CD4-positive, alpha-beta T cell (primary cell): ENCODE results near the gene ADGRG1. TPM values are rescaled to one million over a fixed set of nuclear protein-coding genes. Genes with fewer than 3 reads are reported as not detected.

Source experiments
- ATAC-seq: fragments of 200-7000 bp; cut with Tn5 transposase; one replicate; pipeline ENCODE4 v1.10.0; 2022; ENCODE audit warnings: mild to moderate bottlenecking; ENCODE audit not compliant: poor library complexity
- CTCF ChIA-PET: fragments of 350-600 bp; sonication (Branson Sonifier 250); formaldehyde crosslinking; loops from one replicate; lab custom pipeline; 2021; ENCODE audit warnings: antibody characterized with exemption, inconsistent platforms; lab: Charles Lee
- POLR2A ChIA-PET: fragments of 350-600 bp; sonication (Branson Sonifier 250); formaldehyde crosslinking; loops from one replicate; lab custom pipeline; 2021; ENCODE audit warnings: antibody characterized with exemption, inconsistent platforms; lab: Charles Lee
- DNase-seq, 14 experiments: peaks; one replicate each; pipeline ENCODE4 v3.0.0-alpha.2; 2013 to 2020; ENCODE audit warnings: mixed read lengths in 2 of 14
- H3K27ac ChIP-seq, 2 donors: one replicate each; pipeline versions ENCODE4 v1.5.1 to v1.7.0; 2013; ENCODE audit warnings: low read length in 2 of 2, low read depth in 1 of 2, mild to moderate bottlenecking in 1 of 2
- H3K27me3 ChIP-seq, 2 experiments: 1 replicate in 1 of 2; 2 replicates in 1 of 2; pipeline versions ENCODE4 v1.6.1 to v1.7.0; 2013; ENCODE audit warnings: low read length in 2 of 2, control low read depth in 1 of 2, mild to moderate bottlenecking in 1 of 2, moderate library complexity in 1 of 2; ENCODE audit not compliant: insufficient read depth in 2 of 2, control insufficient read depth in 1 of 2
- H3K36me3 ChIP-seq: one replicate; pipeline ENCODE4 v1.6.1; 2013; ENCODE audit warnings: low read length, control low read depth; ENCODE audit not compliant: insufficient read depth
- H3K4me1 ChIP-seq: one replicate; pipeline ENCODE4 v1.6.1; 2013; ENCODE audit warnings: low read length, control low read depth; ENCODE audit not compliant: insufficient read depth
- H3K4me3 ChIP-seq: one replicate; pipeline ENCODE4 v1.5.1; 2013; ENCODE audit warnings: mild to moderate bottlenecking, low read length, moderate library complexity
- H3K9me3 ChIP-seq, 2 experiments: 1 replicate in 1 of 2; 2 replicates in 1 of 2; pipeline versions ENCODE4 v1.6.1 to v1.7.0; 2013; ENCODE audit warnings: low read length in 2 of 2, mild to moderate bottlenecking in 2 of 2, control low read depth in 1 of 2, moderate library complexity in 1 of 2; ENCODE audit not compliant: control insufficient read depth in 1 of 2, insufficient read depth in 1 of 2
- H3K27ac Mint-ChIP-seq: one replicate; pipeline ENCODE4 v1.8.0; 2020; ENCODE audit warnings: mixed read lengths
- H3K27me3 Mint-ChIP-seq: one replicate; pipeline ENCODE4 v1.8.0; 2021; ENCODE audit warnings: mixed read lengths
- H3K36me3 Mint-ChIP-seq: one replicate; pipeline ENCODE4 v1.8.0; 2021; ENCODE audit warnings: low read depth, mixed read lengths
- H3K4me1 Mint-ChIP-seq: one replicate; pipeline ENCODE4 v1.8.0; 2021; ENCODE audit warnings: low read depth, mixed read lengths
- H3K4me3 Mint-ChIP-seq: one replicate; pipeline ENCODE4 v1.8.0; 2020; ENCODE audit warnings: mild to moderate bottlenecking, mixed read lengths
- H3K9me3 Mint-ChIP-seq: one replicate; pipeline ENCODE4 v1.8.0; 2020; ENCODE audit warnings: mixed read lengths
- CTCF ChIP-seq: fragments of 200-600 bp; IDR thresholded peaks from one replicate; pipeline ENCODE4 v1.8.0; 2022; ENCODE audit warnings: antibody characterized with exemption, mild to moderate bottlenecking
- intact Hi-C, 2 experiments: fragments of 100-400 bp; cut with DNase I in 1 of 2; cut with micrococcal nuclease in 1 of 2; formaldehyde crosslinking; loops; one replicate each; pipeline versions ENCODE4 v1.15.1 to v1.9.0; 2023 to 2025; cut with DNase I, micrococcal nuclease
- total RNA-seq, 174 experiments: library from RNA in 2 of 174; stranded (reverse) in 2 of 174; gene quantifications; one replicate each; pipeline ENCODE4 v1.2.3 and lab custom pipeline; 2021 to 2026

The ADGRG1 gene
- total RNA-seq, 2 experiments from 2014 or later = 1.8 to 2.3 TPM

- intact Hi-C loops = no loop called here
- H3K4me1 ChIP-seq = no peaks in the 10 kb centered on the region
- CTCF ChIA-PET = no interaction called here
- H3K9me3 ChIP-seq = no peaks in the 10 kb centered on the region
- H3K36me3 Mint-ChIP-seq = no peaks in the 10 kb centered on the region
- H3K27ac ChIP-seq = no peak overlapping the region
- no peak overlapping the region for H3K27ac Mint-ChIP-seq
- ATAC-seq (no peak), DNase-seq (no peak)
- TF ChIP-seq CTCF = no peak
- POLR2A ChIA-PET = no interaction called here
- H3K9me3 Mint-ChIP-seq = no peaks in the 10 kb centered on the region
- no peak overlapping the region for H3K4me3 Mint-ChIP-seq
- H3K27me3 Mint-ChIP-seq = no peaks in the 10 kb centered on the region
- no peaks in the 10 kb centered on the region for H3K4me1 Mint-ChIP-seq
- no peak overlapping the region for H3K4me3 ChIP-seq
- no peaks in the 10 kb centered on the region for H3K36me3 ChIP-seq
- H3K27me3 ChIP-seq = no peaks in the 10 kb centered on the region
These were observed 53.7 kb downstream of the ADGRG1 start for GRCh38 chr16:57681950-57682728.

GRCh38 chr16:57682809-57683635, 54.6 kb downstream of the ADGRG1 start:
- no peaks in the 10 kb centered on the region for H3K36me3 Mint-ChIP-seq
- no peak overlapping the region for H3K27ac ChIP-seq
- POLR2A ChIA-PET = no interaction called here
- no peaks in the 10 kb centered on the region for H3K9me3 Mint-ChIP-seq
- ATAC-seq (no peak), DNase-seq (no peak)
- H3K9me3 ChIP-seq = no peaks in the 10 kb centered on the region
- no peaks in the 10 kb centered on the region for H3K4me1 Mint-ChIP-seq
- no peaks in the 10 kb centered on the region for H3K27me3 ChIP-seq
- H3K4me3 ChIP-seq = no peak overlapping the region
- no peak for TF ChIP-seq CTCF
- H3K4me1 ChIP-seq = no peaks in the 10 kb centered on the region
- H3K27me3 Mint-ChIP-seq = no peaks in the 10 kb centered on the region
- no peak overlapping the region for H3K4me3 Mint-ChIP-seq
- H3K36me3 ChIP-seq = no peaks in the 10 kb centered on the region
- intact Hi-C loops = no loop called here
- no peak overlapping the region for H3K27ac Mint-ChIP-seq
- CTCF ChIA-PET = no interaction called here

- no peaks in the 10 kb centered on the region for H3K9me3 Mint-ChIP-seq
- no peaks in the 10 kb centered on the region for H3K27me3 Mint-ChIP-seq
- TF ChIP-seq CTCF = no peak
- Histone ChIP-seq H3K27ac (no peak overlapping the region), H3K27me3 (no peaks in the 10 kb centered on the region), H3K9me3 (no peaks in the 10 kb centered on the region), H3K4me1 (no peaks in the 10 kb centered on the region), H3K4me3 (no peak overlapping the region), H3K36me3 (no peaks in the 10 kb centered on the region)
- ATAC-seq = no peak
- H3K36me3 Mint-ChIP-seq = no peaks in the 10 kb centered on the region
- no peak overlapping the region for H3K4me3 Mint-ChIP-seq
- H3K27ac Mint-ChIP-seq = no peak overlapping the region
- no peaks in the 10 kb centered on the region for H3K4me1 Mint-ChIP-seq
- POLR2A ChIA-PET = no interaction called here
- intact Hi-C loops = no loop called here
- CTCF ChIA-PET = no interaction called here
- no peak for DNase-seq
These were observed 55.5 kb downstream of the ADGRG1 start for GRCh38 chr16:57683636-57684545.
